Upper lobe of right lung (tissue), 1 donor: ENCODE data around the gene GGCT. TPM values are rescaled to one million over a fixed set of nuclear protein-coding genes. Genes with fewer than 3 reads are reported as not detected.

Experiments used
- ATAC-seq: fragments of 200-7000 bp; cut with Tn5 transposase; one replicate; pipeline ENCODE4 v1.9.1; 2020; ENCODE audit warnings: mild to moderate bottlenecking, moderate library complexity
- DNase-seq: peaks from one replicate; pipeline ENCODE4 v3.0.0-alpha.2; 2020
- H3K27ac ChIP-seq: fragments of 200-600 bp; one replicate; pipeline ENCODE4 v1.8.0; 2022
- H3K27me3 ChIP-seq: fragments of 200-600 bp; one replicate; pipeline ENCODE4 v1.8.0; 2022; ENCODE audit warnings: mild to moderate bottlenecking
- H3K36me3 ChIP-seq: fragments of 200-600 bp; one replicate; pipeline ENCODE4 v1.8.0; 2022
- H3K4me1 ChIP-seq: fragments of 200-600 bp; one replicate; pipeline ENCODE4 v1.8.0; 2022
- H3K4me3 ChIP-seq: fragments of 200-600 bp; one replicate; pipeline ENCODE4 v1.8.0; 2022; ENCODE audit warnings: mild to moderate bottlenecking
- H3K9me3 ChIP-seq: fragments of 200-600 bp; one replicate; pipeline ENCODE4 v1.8.0; 2022
- intact Hi-C: fragments of 100-400 bp; cut with DNase I; formaldehyde crosslinking; loops from one replicate; pipeline ENCODE4 v1.11.0; 2022
- total RNA-seq: library from RNA; stranded (reverse); fragmentation: NEBNext Ultra II Directional; extraction: Animal tissue kit (Norgen Biotek cat#: 25700); gene quantifications from one replicate; pipeline ENCODE4 v1.2.1, GENCODE V29; 2021
- TF ChIP-seq, protein P1 (sequence below): fragments of 200-600 bp; IDR thresholded peaks from one replicate; pipeline ENCODE4 v1.8.0; 2022; ENCODE audit warnings: antibody characterized with exemption
- donor health status: DM: no; HTN: yes; CAD: no; lungs with severe emphysema.

GGCT gene
- total RNA-seq, 1 donor from 2014 or later, result 25.6 TPM

DNA sequence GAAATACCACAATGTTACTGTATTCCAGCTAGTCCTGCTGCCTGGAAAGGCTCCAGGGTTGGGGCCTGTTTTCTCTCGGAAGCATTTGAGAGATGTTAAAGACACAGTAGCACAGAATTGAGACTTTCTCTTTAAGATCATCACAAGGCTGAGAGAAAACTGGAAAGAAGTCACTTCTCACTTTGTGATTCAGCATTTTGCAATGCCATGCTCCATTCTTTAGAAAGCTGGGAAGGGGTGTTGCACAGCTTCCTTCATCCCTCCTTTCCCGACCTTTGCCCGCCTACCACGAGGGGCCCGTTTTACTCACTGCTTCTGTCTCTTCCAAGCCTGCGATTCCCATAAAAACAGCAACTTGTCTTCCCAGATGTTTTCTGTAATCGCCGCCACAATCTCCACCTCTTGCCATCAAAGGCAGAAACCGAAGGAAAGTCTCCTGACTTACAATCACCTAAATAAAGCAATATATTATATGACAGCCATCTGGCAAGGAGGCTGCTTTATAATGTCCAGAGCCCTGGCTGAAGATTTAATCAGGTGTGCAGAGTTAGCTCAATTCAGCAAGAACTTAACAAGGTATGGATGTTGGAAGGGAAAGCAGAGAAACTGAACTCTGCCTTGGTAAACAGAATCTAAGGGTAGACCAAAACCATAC, 44.9 kb downstream of the GGCT start:
- DNase-seq (no peak), ATAC-seq (peak; percentile 51)
- intact Hi-C loops, result no loop called here
- Histone ChIP-seq H3K27me3 (no peaks in the 10 kb centered on the region), H3K36me3 (peaks cover 48% of the 10 kb centered on the region), H3K27ac (peak overlapping the region; percentile 13), H3K4me3 (no peak overlapping the region), H3K4me1 (peaks cover 31% of the 10 kb centered on the region), H3K9me3 (no peaks in the 10 kb centered on the region)
- TF ChIP-seq, protein P1, sequence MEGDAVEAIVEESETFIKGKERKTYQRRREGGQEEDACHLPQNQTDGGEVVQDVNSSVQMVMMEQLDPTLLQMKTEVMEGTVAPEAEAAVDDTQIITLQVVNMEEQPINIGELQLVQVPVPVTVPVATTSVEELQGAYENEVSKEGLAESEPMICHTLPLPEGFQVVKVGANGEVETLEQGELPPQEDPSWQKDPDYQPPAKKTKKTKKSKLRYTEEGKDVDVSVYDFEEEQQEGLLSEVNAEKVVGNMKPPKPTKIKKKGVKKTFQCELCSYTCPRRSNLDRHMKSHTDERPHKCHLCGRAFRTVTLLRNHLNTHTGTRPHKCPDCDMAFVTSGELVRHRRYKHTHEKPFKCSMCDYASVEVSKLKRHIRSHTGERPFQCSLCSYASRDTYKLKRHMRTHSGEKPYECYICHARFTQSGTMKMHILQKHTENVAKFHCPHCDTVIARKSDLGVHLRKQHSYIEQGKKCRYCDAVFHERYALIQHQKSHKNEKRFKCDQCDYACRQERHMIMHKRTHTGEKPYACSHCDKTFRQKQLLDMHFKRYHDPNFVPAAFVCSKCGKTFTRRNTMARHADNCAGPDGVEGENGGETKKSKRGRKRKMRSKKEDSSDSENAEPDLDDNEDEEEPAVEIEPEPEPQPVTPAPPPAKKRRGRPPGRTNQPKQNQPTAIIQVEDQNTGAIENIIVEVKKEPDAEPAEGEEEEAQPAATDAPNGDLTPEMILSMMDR, result no peak

DNA sequence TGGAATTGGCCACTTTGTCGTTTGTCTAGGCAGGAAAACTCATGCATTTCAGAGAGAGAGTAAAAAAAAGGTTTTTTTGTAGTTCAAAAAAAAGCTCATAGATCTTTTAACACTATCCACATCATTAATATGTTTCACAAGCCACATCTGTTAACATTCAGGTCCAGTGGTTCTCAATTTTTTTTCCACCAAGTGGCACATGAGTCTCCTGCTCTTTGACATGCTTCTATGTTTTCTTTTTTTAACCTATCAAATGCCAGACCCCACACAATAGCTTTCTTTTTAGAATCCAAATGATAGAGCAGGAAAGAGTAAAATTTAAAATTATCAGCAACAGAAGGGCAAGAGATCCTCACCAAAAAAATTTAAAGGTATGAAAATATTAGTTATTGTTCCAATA, 46.3 kb downstream of the GGCT start:
- H3K36me3 ChIP-seq, result peaks cover 62% of the 10 kb centered on the region
- intact Hi-C loops, result no loop called here
- H3K4me3 ChIP-seq, result no peak overlapping the region
- no peaks in the 10 kb centered on the region for H3K9me3 ChIP-seq
- peaks cover 18% of the 10 kb centered on the region for H3K4me1 ChIP-seq
- H3K27me3 ChIP-seq, result no peaks in the 10 kb centered on the region
- no peak overlapping the region for H3K27ac ChIP-seq
- DNase-seq (no peak), ATAC-seq (no peak)
- TF ChIP-seq, protein P1, result no peak

DNA sequence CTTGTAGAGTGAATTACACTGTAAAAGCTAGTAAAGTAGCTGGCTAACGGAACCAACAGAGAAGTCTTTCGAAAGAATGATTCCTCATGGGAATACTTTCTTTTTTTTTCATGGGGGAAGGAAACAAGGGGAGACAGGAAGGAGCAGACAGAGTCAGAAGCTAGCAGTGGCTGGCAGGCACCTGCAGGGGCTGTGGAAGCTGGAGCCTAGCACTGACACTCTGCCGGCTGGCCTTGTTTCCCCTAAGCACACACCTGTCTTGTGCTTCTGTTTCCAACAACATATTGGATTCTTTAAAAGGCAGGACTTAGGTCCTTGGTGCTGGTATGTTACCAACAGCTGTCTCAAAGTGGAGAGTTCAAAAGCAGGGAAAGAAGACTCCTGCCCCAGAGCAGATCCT, 50.7 kb downstream of the GGCT start:
- intact Hi-C loops, result no loop called here

DNA sequence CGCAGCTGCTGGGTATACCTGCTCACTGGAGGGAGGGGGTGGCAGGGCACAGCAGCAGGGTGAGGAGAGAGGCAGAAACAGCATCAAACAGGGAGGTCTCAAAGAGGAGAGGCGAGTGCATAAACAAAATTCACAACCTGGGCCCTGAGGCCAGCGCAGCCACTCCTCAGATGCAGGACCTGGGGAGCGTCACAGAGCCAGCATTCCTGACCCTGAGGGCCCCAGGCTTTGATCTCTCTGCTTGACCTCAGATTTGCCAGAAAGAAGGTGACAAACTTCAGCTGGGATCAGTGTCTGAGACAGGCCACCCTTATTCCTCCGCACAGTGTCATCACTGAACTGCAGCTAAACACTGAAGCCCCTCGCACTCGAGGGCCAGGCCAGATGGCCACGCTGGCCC, 51.6 kb downstream of the GGCT start:
- peaks cover 98% of the 10 kb centered on the region for H3K36me3 ChIP-seq
- H3K9me3 ChIP-seq, result no peaks in the 10 kb centered on the region
- intact Hi-C loops, result no loop called here
- H3K4me3 ChIP-seq, result no peak overlapping the region
- no peak for DNase-seq
- no peaks in the 10 kb centered on the region for H3K27me3 ChIP-seq
- no peak for ATAC-seq
- TF ChIP-seq, protein P1, result no peak
- H3K27ac ChIP-seq, result no peak overlapping the region
- H3K4me1 ChIP-seq, result peaks cover 8% of the 10 kb centered on the region

More for the DNA sequence above, 50.7 kb downstream of the GGCT start:
- H3K4me3 ChIP-seq, result no peak overlapping the region
- no peaks in the 10 kb centered on the region for H3K27me3 ChIP-seq
- ATAC-seq, result no peak
- H3K36me3 ChIP-seq, result peaks cover 99% of the 10 kb centered on the region
- no peak for DNase-seq
- no peaks in the 10 kb centered on the region for H3K9me3 ChIP-seq
- H3K27ac ChIP-seq, result no peak overlapping the region
- peaks cover 7% of the 10 kb centered on the region for H3K4me1 ChIP-seq
- TF ChIP-seq, protein P1, result no peak

DNA sequence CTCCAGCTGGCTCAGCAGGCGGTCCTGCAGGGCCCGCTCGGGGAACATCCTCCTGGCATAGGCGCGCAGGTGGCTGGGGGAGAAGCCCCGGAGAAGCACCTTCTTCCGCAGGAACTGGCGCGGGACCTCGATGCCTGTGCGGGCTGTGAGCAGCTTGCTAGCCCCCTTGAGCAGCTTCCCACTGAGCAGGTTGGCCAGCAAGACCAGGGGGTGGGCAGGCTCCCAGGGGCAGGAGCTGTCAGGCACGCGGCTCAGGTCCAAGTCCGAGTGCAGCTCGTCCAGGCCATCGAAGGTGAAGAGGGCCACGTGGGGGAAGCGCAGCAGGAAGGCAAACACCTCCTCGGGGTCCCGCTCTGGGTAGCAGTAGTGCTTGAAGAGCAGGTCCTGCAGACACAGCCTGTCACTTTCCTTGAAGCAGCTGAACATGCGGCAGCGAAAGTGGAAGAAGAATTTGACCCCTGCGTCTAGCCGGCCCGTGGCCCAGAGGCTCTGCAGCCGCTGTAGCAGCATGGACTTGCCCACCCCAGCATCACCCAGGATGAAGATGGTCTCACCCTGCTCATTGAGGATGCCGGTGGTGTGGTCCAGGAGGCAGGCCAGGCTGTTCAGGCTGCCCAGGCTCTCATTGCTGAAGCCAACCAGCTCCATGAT, 52.2 kb downstream of the GGCT start:
- TF ChIP-seq, protein P1, result no peak
- no peak overlapping the region for H3K4me3 ChIP-seq
- H3K4me1 ChIP-seq, result peaks cover 8% of the 10 kb centered on the region
- H3K27me3 ChIP-seq, result no peaks in the 10 kb centered on the region
- H3K9me3 ChIP-seq, result no peaks in the 10 kb centered on the region
- peaks cover 99% of the 10 kb centered on the region for H3K36me3 ChIP-seq
- intact Hi-C loops, result no loop called here
- no peak overlapping the region for H3K27ac ChIP-seq
- ATAC-seq (peak; percentile 19), DNase-seq (no peak)
